H1 (cell line): ENCODE results near the gene TRIM46. TPM values are rescaled to one million over a fixed set of nuclear protein-coding genes. Genes with fewer than 3 reads are reported as not detected.
A peak's percentile ranks its signal among the peaks of the same experiment; 100 is the strongest.

Experiments
- ASH2L ChIP-seq: fragments of 200-600, 300-600 bp; sonication (generic); IDR thresholded peaks from one replicate; pipeline ENCODE4 v1.7.1; 2017; ENCODE audit warnings: low read length
- CEBPB ChIP-seq: IDR thresholded peaks from 2 replicates; pipeline ENCODE4 v1.6.1; 2012; ENCODE audit warnings: low read depth, low read length
- CHD2 ChIP-seq: IDR thresholded peaks from 2 replicates; pipeline ENCODE4 v1.6.1; 2012; ENCODE audit warnings: low read length, improper control_type of control experiment
- CREB1 ChIP-seq: IDR thresholded peaks from 2 replicates; pipeline ENCODE4 v1.6.1; 2012; ENCODE audit warnings: inconsistent platforms
- CTBP2 ChIP-seq: IDR thresholded peaks from 2 replicates; pipeline ENCODE4 v1.7.0; 2011; ENCODE audit warnings: borderline replicate concordance, mild to moderate bottlenecking, moderate library complexity, mixed read lengths, low read length; ENCODE audit not compliant: insufficient read depth, insufficient read length
- MAFK ChIP-seq: IDR thresholded peaks from 2 replicates; pipeline ENCODE4 v1.6.1; 2012; ENCODE audit warnings: low read depth, mild to moderate bottlenecking, improper control_type of control experiment, low read length
- NRF1 ChIP-seq: IDR thresholded peaks from 2 replicates; pipeline ENCODE4 v1.6.1; 2011; ENCODE audit warnings: mild to moderate bottlenecking, low read depth, low read length, improper control_type of control experiment
- PHF8 ChIP-seq: fragments of 200-600 bp; sonication (generic); conservative IDR thresholded peaks from 2 replicates; pipeline ENCODE4 v1.7.1; 2012; ENCODE audit warnings: low read depth, mild to moderate bottlenecking, inconsistent platforms, low read length, moderate library complexity
- RAD21 ChIP-seq, 2 experiments: IDR thresholded peaks in 1 of 2; conservative IDR thresholded peaks in 1 of 2; 2 replicates each; pipeline ENCODE4 v1.6.1; 2011; ENCODE audit warnings: low read depth in 2 of 2, low read length in 2 of 2, improper control_type of control experiment in 1 of 2, inconsistent platforms in 1 of 2, mild to moderate bottlenecking in 1 of 2, moderate library complexity in 1 of 2
- RBBP5 ChIP-seq: IDR thresholded peaks from 2 replicates; pipeline ENCODE4 v1.7.1; 2012; ENCODE audit warnings: low read depth, mild to moderate bottlenecking, inconsistent platforms, low read length, moderate library complexity, borderline replicate concordance
- RXRA ChIP-seq: IDR thresholded peaks from 2 replicates; pipeline ENCODE4 v1.6.1; 2011; ENCODE audit warnings: low read depth, mild to moderate bottlenecking, low read length, moderate library complexity; ENCODE audit not compliant: insufficient read depth
- SAP30 ChIP-seq: fragments of 300-600 bp; sonication (generic); IDR thresholded peaks from 2 replicates; pipeline ENCODE4 v1.7.1; 2012; ENCODE audit warnings: low read length, moderate library complexity, mild to moderate bottlenecking, inconsistent platforms; ENCODE audit not compliant: insufficient read depth, insufficient replicate concordance
- SIN3A ChIP-seq, 2 experiments: IDR thresholded peaks in 1 of 2; conservative IDR thresholded peaks in 1 of 2; 2 replicates each; pipeline ENCODE4 v1.6.1; 2011 to 2012; ENCODE audit warnings: low read length in 2 of 2, improper control_type of control experiment in 1 of 2, low read depth in 1 of 2, mild to moderate bottlenecking in 1 of 2
- SP1 ChIP-seq: IDR thresholded peaks from 2 replicates; pipeline ENCODE4 v1.6.1; 2011; ENCODE audit warnings: low read depth, low read length
- SP2 ChIP-seq: IDR thresholded peaks from 2 replicates; pipeline ENCODE4 v1.6.1; 2012; ENCODE audit warnings: mild to moderate bottlenecking, low read length, inconsistent platforms
- TAF1 ChIP-seq: IDR thresholded peaks from 2 replicates; pipeline ENCODE4 v1.6.1; 2011; ENCODE audit warnings: mild to moderate bottlenecking, low read depth, low read length
- TBP ChIP-seq: IDR thresholded peaks from 2 replicates; pipeline ENCODE4 v1.6.1; 2011; ENCODE audit warnings: low read depth, low read length, improper control_type of control experiment
- YY1 ChIP-seq: IDR thresholded peaks from 2 replicates; pipeline ENCODE4 v1.6.1; 2011; ENCODE audit warnings: low read depth, mild to moderate bottlenecking, low read length
- polyA plus RNA-seq, 7 experiments: library from polyadenylated mRNA; depleted of rRNA in 3 of 7; stranded (reverse) in 5 of 7; unstranded in 2 of 7; fragments of >200 nt in 5 of 7; fragments of 200-250 nt in 2 of 7; gene quantifications; 1 replicate in 5 of 7; 2 replicates in 1 of 7; 4 replicates in 1 of 7; pipeline versions ENCODE4 v1.2.1 to v1.2.3, GENCODE V29; 2011 to 2013; ENCODE audit warnings: missing spikeins in 2 of 7, mixed read lengths in 2 of 7
- total RNA-seq: library from RNA; stranded (reverse); fragmentation: NEBNext Ultra II Directional; extraction: Animal tissue kit (Norgen Biotek cat#: 25700); gene quantifications from 2 replicates; pipeline ENCODE4 v1.2.1, GENCODE V29; 2021
- TF ChIP-seq, protein P1 (sequence below), 3 experiments: IDR thresholded peaks; 1 replicate in 2 of 3; 2 replicates in 1 of 3; pipeline versions ENCODE4 v1.5.1 to v1.6.1; 2011; ENCODE audit warnings: low read length in 3 of 3, mild to moderate bottlenecking in 3 of 3, inconsistent platforms in 2 of 3, low read depth in 1 of 3, moderate library complexity in 1 of 3; ENCODE audit not compliant: insufficient read depth in 1 of 3; ENCODE audit errors: control extremely low read depth in 1 of 3
- TF ChIP-seq, protein P2 (sequence below): IDR thresholded peaks from 2 replicates; pipeline ENCODE4 v1.6.1; 2011; ENCODE audit warnings: low read length, improper control_type of control experiment

The TRIM46 gene
- total and polyA plus RNA-seq, 2 of the 8 experiments (the other 6 are each of a cell fraction or from before 2014, with no cell fraction given): 15.5 to 21.6 TPM

DNA sequence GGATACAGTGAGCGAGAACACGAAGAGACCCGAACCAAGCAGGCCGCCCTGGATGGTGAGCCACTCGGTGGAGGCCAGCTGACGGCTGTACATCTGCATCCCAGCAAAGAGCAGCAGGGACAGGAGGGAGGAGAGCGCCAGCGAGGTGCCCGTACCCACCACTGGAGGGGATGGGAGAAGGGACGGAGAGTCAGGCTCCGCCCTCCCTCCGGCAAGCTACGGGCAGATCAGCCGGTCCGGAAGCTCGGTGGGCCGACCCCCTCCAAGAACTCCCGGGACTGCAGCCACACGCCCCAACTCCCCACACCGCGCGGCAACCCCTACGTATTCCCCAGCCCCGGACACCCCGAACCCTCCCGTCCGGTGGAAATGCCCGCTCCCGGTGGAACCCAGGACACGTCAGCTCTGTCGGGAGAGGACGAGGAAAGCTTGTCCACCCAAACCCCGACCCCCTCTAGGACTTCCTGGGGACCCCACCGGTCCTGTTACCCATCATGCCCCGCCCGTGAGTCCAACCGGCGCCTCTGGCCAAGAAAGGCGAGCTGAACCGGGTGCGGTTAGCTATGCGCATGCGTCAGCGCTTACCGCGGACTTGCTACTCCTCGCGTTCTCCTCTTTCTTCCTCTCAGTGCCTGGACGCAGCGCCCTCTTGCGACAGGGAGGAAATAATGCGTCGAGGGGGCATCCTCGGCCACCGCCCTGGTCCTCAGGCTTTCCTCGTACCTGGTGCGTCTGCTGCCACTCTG is 744 bp upstream of the TRIM46 start, which contains the start of gene KRTCAP2 (continued):
- TF ChIP-seq RAD21 (IDR thresholded peaks at IDR 0.05 in 1 of 2, conservative IDR thresholded peaks at IDR 0.05 in 1 of 2; ENCODE audit: low read depth in 2 of 2, low read length in 2 of 2) (peak; percentile 22 to 44; a peak in 3 of 4 replicates), SAP30 (peak; percentile 60), ASH2L (peak; percentile 62), TBP (peak; percentile 58; the same call in 1 of the 2 replicates), RBBP5 (0 out of 2 replicates have a peak, but pooled peaks have one; percentile 80), CREB1 (peak; percentile 80), SP2 (peak; percentile 55; the same call in 1 of the 2 replicates), MAFK (no peak), RXRA (no peak), CTBP2 (no peak), PHF8 (peak; percentile 80), YY1 (0 out of 2 replicates have a peak, but pooled peaks have one; percentile 40), SP1 (0 out of 2 replicates have a peak, but pooled peaks have one; percentile 41), CHD2 (peak; percentile 47; the same call in 1 of the 2 replicates), CEBPB (no peak), SIN3A (conservative IDR thresholded peaks at IDR 0.05 in 1 of 2, IDR thresholded peaks at IDR 0.05 in 1 of 2; ENCODE audit: low read depth in 1 of 2, low read length in 2 of 2) (peak; percentile 14 to 78; a peak in 3 of 4 replicates), TAF1 (peak; percentile 52), NRF1 (peak; percentile 97)
- TF ChIP-seq, protein P1, sequence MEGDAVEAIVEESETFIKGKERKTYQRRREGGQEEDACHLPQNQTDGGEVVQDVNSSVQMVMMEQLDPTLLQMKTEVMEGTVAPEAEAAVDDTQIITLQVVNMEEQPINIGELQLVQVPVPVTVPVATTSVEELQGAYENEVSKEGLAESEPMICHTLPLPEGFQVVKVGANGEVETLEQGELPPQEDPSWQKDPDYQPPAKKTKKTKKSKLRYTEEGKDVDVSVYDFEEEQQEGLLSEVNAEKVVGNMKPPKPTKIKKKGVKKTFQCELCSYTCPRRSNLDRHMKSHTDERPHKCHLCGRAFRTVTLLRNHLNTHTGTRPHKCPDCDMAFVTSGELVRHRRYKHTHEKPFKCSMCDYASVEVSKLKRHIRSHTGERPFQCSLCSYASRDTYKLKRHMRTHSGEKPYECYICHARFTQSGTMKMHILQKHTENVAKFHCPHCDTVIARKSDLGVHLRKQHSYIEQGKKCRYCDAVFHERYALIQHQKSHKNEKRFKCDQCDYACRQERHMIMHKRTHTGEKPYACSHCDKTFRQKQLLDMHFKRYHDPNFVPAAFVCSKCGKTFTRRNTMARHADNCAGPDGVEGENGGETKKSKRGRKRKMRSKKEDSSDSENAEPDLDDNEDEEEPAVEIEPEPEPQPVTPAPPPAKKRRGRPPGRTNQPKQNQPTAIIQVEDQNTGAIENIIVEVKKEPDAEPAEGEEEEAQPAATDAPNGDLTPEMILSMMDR (IDR thresholded peaks at IDR 0.05; ENCODE audit: control extremely low read depth in 1 of 3, insufficient read depth in 1 of 3, low read depth in 1 of 3, low read length in 3 of 3): peak in 2 of 3 experiments; percentile 87 to 99; a peak in 3 of 4 replicates
- TF ChIP-seq, protein P2, sequence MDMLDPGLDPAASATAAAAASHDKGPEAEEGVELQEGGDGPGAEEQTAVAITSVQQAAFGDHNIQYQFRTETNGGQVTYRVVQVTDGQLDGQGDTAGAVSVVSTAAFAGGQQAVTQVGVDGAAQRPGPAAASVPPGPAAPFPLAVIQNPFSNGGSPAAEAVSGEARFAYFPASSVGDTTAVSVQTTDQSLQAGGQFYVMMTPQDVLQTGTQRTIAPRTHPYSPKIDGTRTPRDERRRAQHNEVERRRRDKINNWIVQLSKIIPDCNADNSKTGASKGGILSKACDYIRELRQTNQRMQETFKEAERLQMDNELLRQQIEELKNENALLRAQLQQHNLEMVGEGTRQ: peak; percentile 10; the same call in 1 of the 2 replicates
- TF ChIP-seq, all 59 proteins: peak for 24
